ENCODE measurements around the gene PTPN2. TPM values are rescaled to one million over a fixed set of nuclear protein-coding genes. Genes with fewer than 3 reads are reported as not detected.

PTPN2 gene
- total RNA-seq, 1 donor from 2014 or later = 14.5 TPM

DNA sequence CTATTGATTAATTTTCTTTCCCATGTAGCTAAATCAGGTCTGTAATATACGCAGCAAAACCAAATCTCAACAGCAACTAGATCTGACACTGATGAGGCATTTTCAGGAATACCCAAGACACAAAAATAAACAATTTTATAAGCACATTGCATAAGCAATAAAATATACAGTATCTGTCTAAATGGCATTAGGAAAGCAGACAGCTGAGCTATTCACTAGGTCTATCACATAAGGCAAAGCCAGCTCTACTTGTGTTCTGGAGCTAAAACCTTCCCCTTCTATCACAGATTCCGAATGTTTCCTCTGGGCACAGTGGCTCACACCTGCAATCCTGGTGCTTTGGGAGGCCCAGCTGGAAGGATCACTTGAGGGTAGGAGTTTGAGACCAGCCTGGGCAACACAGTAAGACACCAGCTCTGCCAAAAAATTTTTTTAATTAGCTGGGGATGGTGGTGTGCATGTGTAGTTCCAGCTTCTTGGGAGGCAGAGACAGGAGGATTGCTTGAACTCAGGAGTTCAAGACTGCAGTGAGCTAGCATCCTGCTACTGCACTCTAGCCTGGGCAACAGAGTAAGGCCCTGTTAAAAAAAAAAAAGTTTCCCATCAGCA lies 21.1 kb downstream of the PTPN2 start:
- no peak for DNase-seq (ENCODE audit: low spot score)

DNA sequence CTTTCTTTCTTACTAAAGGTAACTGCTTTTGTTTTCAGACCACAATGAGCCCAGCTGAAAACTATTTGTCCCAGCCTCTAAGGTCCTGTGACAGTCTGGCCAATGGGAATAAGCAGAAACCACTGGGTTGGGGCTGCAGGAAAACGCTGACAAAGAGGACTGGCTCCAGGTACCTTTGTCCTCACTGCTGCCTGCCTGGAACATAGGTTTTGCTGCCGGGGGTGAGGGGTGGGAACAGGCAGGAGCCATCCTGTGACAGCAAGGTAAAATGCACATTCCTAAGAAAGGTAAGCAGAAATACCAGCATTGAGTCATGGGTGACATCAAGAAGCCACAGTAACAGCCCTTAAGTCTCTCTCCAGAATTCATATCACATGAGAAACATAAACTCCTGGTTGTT lies 21.6 kb downstream of the PTPN2 start:
- intact Hi-C loops (cut with DNase I) = no loop called here
- no peak for DNase-seq (ENCODE audit: low spot score)

More for the DNA sequence above, 21.1 kb downstream of the PTPN2 start:
- intact Hi-C loops (cut with DNase I) = no loop called here

DNA sequence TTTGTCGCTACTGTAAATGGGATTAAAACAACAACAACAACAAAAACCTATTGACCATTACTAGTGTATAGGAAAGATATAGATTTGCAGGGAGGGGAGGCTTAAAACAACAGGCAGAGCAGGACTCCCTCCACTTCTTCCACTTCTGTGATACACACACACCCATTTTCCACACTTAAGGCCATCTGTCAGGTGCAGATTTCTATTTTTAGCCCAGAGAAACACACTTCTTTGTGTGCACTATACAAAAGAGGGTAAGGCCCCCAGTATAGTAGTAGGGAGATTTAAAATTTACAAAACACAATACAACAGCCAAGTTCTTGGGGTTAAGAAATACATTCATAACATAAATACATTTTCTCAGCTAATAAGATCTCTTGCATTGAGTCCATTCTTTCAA lies 22.4 kb downstream of the PTPN2 start:
- no peak for DNase-seq (ENCODE audit: low spot score)
- intact Hi-C loops (cut with DNase I) = no loop called here

DNA sequence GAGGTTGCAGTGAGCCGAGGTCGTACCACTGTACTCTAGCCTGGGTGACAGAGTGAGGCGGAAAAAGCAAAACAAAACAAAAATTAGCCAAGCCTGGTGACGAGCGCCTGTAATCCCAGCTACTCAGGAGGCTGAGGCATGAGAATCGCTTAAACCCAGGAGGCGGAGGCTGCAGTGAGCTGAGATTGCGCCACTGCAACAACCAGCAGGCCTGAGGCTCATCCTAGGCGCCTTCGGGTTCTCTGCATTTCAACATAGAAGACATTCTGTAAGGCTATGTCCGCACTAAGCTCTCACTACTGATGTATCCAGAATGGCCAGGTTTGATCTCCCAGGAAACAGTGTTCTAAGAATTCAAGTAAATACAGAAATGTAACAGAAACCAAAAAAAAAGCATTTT lies 23.5 kb downstream of the PTPN2 start:
- intact Hi-C loops (cut with DNase I) = no loop called here
- no peak for DNase-seq (ENCODE audit: low spot score)

DNA sequence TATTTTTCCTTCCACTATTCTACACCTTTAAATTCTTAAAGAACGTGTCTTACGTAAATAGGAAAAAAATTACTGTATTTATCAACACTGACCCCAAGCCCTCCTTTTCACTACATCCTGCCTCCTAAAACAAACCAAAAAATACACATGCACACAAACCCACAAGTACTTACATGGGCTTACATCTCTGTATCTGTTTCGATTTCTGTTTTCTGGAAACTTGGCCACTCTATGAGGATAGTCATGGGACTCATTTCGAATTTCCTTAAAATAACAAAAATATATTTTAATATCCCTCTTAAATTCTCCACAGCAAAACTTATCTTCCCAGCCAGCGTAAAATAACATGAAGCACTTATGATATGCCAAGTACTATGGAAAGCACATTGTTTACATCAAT lies 25.0 kb downstream of the PTPN2 start:
- no peak for DNase-seq (ENCODE audit: low spot score)
- intact Hi-C loops (cut with DNase I) = loop anchor here (10.0 kb wide), 1 partner anchor 84 kb away; no protein-coding TSS in a partner anchor

DNA sequence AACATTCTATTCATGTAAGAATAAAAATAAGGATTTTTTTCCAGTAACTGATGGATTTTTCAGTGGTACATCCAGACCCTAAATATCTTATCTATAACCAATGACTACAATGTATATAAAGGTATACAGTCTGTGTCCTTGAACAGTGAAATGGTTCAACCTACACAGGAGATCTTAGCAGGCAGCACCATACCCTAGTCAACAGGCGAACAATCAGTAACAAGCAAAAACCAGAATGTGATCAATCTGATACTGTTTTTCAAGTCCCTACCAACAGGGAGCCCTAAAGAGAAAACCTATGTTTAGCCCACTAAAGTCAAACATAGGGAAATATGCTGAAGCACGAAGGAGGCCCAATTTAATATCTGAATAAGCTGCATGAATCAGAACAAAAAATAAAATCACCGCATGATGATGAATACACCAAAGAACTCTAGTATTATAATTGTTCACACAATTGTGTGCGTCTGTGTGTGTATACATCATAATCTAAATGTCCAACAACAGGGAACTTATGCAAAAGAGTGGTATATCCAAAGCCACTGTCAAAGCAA lies 26.0 kb downstream of the PTPN2 start:
- DNase-seq (ENCODE audit: low spot score) = no peak
- intact Hi-C loops (cut with DNase I) = loop anchor here (10.0 kb wide), 1 partner anchor 83 kb away; no protein-coding TSS in a partner anchor

DNA sequence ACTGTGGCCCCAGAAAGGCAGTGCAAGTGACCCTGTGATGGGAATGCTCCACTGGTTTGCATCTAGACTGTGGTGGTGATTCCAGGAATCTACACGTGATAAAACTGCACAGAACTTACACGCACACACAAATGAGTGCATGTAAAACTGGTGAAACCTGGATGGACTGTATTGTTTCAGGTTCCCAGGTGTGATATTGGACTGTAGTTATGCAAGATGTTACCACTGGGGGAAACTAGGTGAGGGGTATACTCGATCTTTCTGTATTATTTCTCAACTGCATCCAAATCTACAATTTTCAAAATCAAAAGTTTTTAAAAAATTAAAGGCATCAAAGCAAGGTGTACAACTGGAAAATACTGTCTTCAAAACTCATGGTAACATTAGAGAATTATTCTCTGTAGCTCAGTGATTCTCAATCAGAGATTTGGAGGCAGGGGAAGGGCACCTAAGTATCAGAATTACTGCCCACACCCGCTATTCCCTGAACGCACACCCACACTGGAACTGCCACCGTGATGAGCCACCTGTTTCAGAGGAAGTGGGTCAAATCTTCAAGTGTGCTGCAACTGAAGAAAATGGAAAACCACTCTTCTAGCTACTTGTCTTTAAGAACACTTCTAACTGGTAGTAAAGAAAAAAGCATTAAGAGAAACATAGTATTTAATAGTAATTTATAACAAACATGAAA lies 26.7 kb downstream of the PTPN2 start:
- DNase-seq (ENCODE audit: low spot score) = no peak
- intact Hi-C loops (cut with DNase I) = loop anchor here (10.0 kb wide), 1 partner anchor 83 kb away; no protein-coding TSS in a partner anchor

DNA sequence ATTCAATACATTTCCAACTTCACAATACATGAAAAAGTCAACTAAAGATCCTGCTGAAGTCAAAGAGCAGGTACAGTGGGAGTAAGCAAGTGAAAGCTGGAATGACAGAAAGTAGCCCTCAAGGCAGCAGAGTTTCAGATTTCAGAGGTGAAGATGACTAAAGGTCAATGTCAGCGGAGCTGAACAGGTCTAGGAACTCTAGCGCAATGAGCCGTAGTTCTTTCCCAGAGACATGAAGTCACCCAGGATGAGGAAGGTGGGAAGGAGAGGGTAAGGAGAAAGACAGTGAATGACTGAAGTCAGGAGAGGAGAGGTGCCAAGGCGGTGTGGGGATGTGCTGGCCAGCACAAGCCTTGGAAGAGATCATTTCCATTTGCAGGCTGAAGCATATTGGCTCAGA lies 28.1 kb downstream of the PTPN2 start:
- no peak for DNase-seq (ENCODE audit: low spot score)
- intact Hi-C loops (cut with DNase I) = loop anchor here (10.0 kb wide), 1 partner anchor 81 kb away; no protein-coding TSS in a partner anchor

DNA sequence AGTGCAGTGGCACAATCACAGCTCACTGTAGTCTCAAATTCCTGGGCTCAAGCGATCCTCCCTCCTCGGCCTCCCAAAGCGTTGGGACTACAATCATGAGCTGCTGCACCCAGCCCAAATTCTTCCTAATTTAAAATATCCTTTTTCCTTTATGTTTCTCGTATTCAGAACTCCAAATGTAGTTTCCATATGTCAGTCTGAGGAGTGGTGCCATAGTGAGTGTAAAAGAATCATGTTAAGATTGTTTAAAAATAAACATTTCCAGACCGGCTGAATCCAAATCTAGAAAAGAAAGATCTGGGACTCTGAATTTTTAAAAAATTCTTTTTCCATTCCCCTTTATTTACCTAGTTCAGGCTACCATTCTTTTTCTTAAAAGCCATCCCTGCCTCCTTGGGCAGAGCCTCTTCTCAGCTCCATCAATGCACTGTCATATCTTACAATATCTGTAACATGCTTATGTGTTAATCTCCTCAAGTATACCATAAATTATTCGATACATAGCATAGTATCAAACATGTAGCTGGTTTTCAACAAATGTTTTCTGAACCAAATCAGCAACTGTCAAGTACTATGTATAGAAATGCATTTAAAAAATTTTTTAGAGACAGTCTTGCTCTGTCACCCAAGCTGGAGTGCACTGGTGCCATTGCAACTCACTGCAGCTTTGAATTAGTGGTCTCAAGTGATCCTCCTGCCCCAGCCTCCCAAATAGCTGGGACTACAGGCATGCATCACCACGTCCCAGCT lies 31.3 kb downstream of the PTPN2 start:
- intact Hi-C loops (cut with DNase I) = loop anchor here (10.0 kb wide), 1 partner anchor 78 kb away; no protein-coding TSS in a partner anchor
- no peak for DNase-seq (ENCODE audit: low spot score)

DNA sequence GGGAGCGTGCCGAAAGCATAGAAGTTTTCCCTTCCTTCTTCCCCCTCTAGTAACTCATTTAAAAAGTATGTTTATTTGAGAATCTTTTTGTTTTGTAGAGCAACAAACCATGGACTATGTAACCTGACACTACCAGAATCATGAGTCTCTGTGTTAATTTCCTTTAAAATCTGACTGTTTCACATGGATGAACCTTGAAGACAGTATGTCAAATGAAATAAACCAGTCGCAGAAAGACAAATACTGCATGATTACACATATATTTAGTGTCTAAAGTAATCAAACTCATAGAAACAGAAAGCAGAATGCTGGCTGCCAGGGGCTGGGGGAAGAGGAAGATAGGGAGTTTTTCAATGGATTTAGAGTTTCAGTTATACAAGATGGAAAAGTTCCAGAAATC lies 32.3 kb downstream of the PTPN2 start:
- intact Hi-C loops (cut with DNase I) = loop anchor here (10.0 kb wide), 1 partner anchor 77 kb away; no protein-coding TSS in a partner anchor

DNA sequence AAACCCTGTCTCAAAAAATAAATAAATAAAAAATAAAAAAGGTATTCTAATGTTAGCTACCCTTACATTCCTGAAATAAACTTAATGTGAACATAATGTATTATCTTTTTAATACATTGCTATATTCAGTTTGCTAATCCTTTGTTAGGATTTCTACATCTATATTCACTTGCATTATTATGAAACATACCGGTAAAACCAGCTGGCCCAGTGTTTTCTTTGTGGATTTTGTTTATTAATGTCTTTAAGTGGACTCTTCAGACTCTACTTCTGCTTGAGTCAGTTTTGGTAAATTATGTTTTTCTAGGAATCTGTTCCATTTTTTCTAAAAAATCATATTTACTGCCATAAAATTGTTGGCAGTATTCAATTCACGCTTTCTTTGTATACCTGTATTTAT lies 34.5 kb downstream of the PTPN2 start:
- intact Hi-C loops (cut with DNase I) = no loop called here
- DNase-seq (ENCODE audit: low spot score) = no peak

More for the DNA sequence above, 32.3 kb downstream of the PTPN2 start:
- no peak for DNase-seq (ENCODE audit: low spot score)

DNA sequence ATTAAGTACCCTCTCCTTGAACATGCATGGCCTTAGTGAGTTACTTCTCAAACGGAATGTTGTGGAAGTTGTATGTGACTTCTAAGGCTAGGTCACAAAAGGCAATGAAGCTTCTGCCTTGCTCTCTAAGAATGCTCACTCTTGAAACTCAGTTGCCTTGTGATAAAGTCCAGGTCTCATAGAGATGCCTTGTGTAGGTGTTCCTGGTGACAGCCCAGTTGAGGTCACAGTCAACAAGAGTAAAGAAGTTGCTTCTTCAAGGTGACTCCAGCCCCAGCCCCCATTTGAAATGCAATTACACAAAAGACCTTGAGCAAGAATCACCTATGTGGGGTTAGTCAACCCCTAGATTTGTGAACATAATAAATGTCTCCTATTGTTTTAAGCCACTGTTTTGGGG lies 35.6 kb downstream of the PTPN2 start:
- DNase-seq (ENCODE audit: low spot score) = no peak
- intact Hi-C loops (cut with DNase I) = no loop called here

DNA sequence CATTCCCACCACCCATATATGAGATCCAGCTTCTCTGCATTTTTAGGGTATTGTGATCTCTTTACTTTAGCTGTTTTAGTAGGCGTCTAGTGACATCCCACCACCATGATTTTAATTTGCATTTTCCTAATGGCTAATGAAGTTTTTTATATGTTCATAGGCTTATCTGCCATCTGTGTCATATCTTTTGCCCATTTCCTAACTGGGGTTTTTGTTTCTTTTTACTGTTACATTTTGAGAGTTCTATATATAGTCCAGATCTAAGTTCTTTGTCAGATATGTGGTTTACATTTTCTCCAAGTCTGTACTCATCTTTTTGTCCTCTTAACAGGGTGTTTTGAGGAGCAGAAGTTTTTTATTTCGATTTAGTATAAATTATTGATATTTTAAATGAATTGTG lies 39.6 kb downstream of the PTPN2 start:
- no peak for DNase-seq (ENCODE audit: low spot score)
- intact Hi-C loops (cut with DNase I) = no loop called here

DNA sequence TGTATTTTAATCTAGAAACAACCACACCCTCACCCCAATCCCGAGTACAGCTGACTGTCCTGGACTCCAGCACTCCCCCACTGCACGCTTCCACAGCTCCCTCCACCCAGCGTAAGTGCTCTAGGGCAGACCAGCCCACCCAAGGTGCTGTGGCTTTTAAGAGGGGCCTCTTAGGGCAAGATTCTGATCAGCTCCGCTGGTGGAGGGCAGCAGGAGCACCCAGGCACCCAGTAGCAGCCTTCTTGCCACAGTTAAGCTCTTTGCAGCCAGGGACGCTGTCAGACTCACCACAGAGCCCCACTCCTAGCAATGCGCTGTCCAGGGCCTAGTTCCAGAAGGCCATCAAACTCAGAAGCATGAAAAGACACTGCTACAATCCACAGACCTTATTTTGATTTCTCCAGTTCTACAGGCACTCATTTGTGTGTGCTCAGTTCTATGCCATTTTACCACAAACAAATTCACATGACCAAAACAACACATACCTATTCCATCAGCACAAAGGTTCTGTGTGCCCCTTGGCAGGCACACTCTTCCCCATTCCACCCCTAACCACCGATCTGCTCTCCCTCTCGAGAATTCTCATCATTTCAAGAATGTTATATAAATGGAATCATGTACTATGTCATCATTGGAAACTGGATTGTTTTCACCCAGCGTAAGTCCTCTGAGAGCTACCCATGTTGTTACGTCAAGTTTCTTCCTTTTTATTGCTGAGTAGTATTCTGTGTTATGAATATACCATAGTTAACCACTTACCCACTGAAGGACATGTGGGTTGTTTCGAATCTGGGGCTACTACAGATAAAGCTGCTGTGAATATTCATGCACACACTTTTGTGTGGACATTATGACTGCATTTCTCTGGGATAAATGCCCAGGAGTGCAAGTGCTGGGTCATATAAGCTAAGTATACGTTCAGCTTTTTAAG lies 40.4 kb downstream of the PTPN2 start:
- intact Hi-C loops (cut with DNase I) = no loop called here
- DNase-seq (ENCODE audit: low spot score) = no peak

DNA sequence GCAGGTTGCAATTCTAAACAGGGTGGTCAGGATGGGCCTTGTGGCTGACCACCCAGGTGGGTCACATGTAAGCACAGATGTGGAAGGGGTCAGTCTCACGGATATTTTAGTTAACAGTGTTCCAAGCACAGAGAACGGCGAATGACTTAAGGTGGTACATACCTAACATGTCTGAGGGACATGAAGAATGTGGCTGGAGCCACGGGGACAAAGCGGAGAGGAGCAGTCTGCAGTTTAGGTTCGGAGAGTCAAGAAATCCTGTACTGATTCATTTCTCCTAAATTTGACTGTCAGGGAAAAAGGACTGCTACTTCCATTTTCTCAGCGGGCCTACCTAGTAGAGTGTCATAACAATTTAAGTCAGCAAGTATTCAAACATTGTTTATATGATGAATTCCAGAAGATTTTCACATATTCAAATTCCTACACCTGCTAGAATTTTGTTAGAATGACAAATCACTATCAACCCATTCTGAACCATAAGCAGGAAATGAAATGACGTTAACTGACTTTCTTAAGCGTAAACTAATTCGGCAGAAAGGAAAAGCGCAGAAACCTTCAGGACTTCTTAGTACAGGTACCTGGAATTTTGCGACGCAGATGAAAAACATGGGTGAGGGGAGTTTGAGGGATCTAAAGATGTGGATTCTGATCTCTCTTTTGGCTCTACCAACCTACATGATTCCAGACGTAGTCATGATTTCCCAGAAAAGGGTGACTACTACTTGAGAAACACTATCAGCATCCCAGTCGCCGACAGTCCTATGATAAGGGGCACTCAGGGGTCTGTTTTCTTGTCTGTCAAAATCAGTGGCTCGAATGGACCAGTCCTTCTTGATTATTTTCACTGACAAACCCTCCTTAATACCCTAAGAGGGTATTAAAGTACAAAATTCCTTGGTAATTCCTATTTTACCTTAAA lies 41.3 kb downstream of the PTPN2 start:
- intact Hi-C loops (cut with DNase I) = no loop called here
- DNase-seq (ENCODE audit: low spot score) = no peak

DNA sequence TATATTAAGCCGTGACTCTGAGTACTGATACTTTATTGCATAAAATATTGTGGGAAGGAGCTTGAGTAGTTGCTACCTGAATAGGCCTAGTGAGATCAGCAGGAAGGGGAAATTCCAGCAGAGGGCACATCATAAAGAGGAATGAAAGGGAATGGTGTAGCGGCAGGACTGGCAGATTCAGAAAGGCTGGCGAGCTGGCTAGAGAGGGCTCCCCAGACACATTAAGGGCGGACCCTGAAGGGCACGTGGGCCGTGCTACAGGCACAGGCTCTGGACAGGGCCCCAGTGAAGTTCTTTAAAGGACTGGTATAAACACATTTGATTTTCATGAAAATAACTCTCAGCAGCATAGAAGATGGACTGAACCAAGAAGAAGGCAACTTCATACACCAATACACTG lies 43.0 kb downstream of the PTPN2 start:
- intact Hi-C loops (cut with DNase I) = no loop called here
- no peak for DNase-seq (ENCODE audit: low spot score)

DNA sequence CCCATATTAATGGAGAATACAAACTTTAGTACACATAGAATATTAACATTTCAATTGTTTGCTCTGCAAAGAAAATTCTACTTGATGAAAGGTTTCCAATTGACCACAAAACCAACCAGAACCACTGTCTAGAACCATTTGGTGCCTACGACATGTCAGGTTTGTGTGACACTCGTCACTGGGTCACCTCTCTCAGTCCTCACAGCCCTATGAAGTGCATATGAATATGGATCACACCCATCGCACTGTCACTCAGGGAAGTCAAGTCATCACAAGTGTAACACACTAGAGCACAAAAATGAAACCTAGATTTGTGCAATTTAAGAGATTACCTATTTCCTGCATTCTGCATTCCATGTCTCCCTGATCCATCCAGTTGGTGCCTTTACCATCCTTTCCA lies 43.7 kb downstream of the PTPN2 start:
- no peak for DNase-seq (ENCODE audit: low spot score)
- intact Hi-C loops (cut with DNase I) = no loop called here

DNA sequence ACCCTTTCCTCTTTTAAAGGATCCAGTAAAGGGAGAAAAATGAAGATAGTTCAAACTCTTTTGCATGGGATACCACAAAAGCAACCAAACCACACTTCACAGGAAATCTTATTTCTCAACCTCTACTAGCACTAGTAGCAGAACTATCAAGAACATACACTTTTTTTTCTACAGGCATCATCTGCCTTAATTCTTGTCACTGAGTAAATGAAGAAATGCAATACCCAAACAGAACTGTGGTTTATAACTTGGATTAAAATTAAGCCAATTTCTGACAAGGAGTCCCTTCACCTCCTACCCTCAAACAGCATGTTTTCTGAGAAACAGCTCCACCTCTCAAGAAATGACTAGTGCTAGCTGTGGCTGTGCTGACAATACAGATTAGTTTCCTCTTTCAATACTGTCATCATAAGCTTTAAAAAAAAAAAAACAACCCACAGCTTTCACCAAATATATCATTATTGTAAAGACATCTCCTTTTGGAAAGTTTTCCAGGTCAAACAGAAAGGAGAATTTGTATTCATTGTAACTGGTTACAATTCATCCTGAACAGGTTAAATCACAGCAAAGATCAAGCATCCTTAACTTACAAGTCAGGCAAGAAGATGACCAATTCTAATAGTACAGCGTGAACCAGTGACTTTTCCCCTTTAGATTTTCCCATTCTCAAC lies 44.4 kb downstream of the PTPN2 start:
- intact Hi-C loops (cut with DNase I) = no loop called here
- DNase-seq (ENCODE audit: low spot score) = no peak
